ENCODE data around the gene HHAT.
"Not testable (repeated sequence)": the region's sequence is repeated elsewhere in the genome, so short reads cannot be mapped to it uniquely, and the experiment has no call there.

Gene HHAT

GRCh38 chr1:210315529-210315928 lies 13.2 kb upstream of the HHAT start:
- DNase-seq, result no peak

GRCh38 chr1:210321131-210321530 lies 7.6 kb upstream of the HHAT start:
- DNase-seq, result no peak

GRCh38 chr1:210321552-210321951 lies 7.2 kb upstream of the HHAT start:
- DNase-seq, result no peak

DNA sequence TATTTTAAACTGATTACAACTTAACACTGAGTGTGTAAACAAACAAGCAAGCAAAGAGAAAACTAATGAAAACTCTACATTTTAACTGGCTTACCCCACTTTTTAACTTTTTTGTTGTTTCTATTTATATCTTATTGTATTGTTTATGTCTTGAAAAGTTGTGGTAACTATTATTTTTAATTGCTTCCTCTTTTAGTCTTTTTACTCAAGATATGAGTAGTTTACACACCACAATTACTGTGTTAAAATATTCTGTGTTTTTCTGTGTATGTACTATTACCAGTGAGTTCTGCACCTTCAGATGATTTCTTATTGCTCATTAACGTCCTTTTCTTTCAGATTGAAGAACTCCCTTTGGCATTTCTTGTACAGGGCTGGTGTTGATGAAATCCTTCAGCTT lies 4.7 kb upstream of the HHAT start:
- DNase-seq, result no peak

DNA sequence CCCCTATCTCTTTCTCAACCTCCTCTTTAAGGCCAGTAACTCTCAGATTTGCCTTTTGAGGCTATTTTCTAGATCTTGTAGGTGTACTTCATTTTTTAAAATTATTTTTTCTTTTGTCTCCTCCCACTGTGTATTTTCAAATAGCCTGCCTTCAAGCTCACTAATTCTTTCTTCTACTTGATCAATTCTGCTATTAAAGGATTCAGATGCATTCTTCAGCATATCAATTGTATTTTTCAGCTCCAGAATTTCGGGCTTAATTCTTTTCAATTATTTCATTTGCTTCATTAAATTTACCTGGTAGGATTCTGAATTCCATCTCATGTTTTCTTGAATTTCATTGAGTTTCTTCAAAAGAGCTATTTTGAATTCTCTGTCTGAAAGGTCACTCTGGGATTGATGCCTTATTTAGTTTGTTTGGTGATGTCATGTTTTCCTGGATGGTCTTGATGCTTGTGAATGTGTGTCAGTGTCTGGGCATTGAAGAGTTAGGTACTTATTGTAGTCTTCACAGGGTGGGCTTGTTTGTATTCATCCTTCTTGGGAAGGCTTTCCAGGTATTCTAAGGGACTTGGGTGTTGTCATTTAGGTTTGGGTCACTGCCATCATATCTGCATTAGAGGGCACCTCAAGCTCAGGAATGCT lies 3.6 kb upstream of the HHAT start:
- DNase-seq, result no peak

- DNase-seq, result no peak
Measured at GRCh38 chr1:210328032-210328745, 513 bp upstream of the HHAT start.

DNA sequence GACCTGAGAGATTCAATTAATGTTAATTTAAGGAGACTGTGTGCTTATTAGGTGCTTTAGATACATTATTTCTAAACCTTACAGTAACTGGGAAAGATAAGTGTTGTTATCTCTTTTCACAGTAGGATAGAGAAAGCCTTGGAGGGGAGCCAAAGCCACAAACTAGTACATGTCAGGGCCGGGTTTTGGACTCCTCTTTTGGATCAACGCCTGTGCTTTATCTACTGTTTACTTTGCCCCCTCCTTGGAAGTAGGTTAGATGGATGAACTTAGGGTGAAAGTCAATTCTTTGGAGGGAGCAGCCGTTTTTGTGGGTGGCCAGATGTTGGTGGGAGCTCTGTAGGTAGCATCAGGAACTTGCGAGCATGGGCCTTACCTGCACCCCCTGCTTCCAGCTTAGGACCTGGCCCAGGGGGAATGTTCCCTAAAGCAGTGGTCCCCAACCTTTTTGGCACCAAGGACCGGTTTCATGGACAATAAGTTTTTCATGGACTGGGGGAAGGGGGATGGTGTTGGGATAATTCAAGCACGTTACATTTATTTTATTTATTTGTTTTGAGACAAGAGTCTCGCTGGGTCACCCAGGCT lies 1.7 kb downstream of the HHAT start:
- DNase-seq, result no peak

DNA sequence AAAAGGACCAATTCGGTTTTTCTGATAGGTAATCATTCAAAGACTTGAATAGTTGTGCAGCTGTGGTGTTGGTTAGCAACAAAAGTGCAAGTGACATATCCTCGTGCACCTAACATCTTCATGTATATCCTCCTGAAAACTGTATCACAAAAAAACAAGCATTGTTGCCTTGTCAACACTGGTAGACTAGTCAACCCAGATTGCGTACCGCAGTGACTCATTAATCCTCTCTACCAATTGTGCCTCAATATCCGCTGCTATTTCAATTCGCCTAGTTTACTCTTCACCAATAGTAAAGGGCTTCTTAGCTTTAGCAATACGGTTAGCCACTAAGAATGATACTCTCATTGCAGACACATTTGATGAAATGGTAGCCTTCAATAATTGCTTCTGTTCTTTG lies 3.5 kb downstream of the HHAT start:
- peak; percentile 68 for DNase-seq

GRCh38 chr1:210332719-210333398 lies 4.2 kb downstream of the HHAT start:
- DNase-seq, result peak; percentile 68

DNA sequence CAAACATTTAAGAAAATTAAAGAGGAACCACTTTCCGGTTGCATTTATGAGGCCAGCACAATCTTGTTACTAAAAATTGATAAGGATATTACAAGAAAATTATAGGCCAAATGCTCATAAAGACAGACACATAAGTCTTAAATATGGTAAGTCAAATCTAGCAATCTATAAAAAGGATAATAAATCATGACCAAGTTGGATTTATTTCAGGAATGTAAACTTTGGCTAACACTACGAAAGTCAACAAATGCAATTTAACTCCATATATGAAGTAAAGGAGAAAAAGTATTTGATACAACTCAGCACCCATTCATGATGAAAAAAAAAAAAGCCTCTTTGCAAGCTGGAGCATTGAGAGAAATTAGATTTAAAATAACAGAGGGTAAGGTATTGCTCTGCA lies 6.3 kb downstream of the HHAT start:
- no peak for DNase-seq

DNA sequence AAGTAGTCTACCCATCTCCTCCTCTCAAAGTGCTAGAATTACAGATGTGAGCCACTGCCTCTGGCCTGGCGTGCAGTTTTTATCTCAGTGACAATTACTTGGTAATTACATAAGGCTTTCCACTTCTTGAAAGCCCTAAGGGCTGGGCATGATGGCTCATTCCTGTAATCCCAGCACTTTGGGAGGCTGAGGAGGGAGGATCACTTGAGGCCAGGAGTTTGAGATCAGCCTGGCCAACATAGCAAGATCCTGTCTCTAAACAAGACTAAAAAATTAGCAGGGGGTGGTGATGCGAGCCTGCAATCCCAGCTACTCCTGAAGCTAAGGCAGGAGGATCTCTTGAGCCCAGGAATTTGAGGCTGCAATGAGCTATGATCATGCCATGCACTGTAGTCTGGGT lies 7.7 kb downstream of the HHAT start:
- DNase-seq, result no peak

DNA sequence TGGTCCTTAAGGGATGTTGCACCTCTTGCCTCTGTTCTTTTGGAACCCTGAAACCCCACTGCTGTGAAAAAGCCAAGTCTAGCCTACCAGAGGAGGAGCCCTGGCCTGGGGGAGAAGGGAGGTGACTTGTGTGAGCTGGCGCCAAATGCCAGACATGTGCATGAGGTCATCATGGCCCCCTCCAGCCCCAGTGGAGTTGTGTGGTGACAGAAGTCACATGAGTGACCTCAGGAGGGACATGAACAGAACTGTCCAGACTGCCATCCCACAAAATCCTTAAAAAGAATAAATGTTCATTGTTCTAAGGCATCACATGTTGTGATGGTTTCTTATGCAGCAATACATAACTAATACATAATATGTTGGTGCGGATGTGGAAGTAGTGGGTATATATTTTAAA lies 10.8 kb downstream of the HHAT start:
- DNase-seq, result no peak

DNA sequence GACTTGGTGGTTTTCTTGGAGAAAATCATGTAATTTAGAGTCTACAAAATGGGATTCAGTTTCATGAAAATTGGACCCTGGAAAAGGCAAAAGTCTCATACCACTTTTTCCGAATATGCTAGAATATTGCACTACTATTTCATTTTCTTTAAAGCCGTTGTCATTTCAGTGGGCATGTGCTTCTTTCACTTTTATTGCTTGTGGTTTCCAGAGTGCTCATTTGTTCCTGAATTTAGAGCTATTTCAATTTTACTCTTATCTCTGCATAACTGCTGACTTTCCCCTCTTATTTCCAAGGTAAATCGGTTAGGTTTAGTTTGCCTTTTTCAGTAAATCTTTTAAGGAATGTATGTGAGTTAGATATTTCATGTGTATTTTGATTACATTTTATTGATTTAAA lies 11.6 kb downstream of the HHAT start:
- no peak for DNase-seq

- DNase-seq, result peak; percentile 38
Measured at GRCh38 chr1:210340841-210341240, 12.1 kb downstream of the HHAT start.

DNA sequence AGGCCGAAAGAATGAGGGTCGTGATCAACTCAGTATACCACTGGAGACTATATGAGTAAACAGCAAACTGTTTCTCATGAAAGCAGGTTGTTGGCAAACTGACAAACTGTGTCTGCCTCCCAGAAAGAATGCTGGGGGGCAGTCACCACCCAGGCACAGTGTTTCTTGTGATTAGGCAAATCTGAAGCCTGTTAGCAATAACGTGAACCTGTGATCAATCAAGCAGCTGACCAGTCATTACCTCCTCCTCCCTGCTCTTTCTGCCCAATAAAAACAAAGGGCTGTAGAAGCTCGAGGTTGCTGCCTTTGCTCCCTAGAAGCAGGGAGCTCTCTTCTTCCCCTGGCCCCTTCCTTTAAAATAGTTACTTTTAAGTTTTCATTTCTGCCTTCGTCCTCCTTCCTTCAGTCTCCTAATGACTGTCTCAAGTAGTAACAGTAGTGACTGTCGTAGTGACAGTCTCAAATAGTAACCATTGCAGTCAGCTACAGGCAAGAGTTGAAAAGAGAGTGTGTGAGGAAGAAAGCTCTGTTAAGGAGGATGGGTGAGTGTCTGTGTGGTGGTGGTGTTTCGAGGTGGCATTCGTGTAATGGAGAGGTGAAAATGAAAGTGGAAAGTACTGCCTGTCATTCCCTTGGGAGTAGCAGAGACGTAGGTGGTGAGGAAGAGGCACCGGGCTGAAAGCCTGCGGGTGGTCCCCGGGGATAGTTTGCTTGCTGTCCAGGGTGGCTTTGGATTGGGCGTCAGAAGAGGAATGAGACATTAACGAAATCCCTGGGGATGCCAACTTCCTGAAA lies 14.5 kb downstream of the HHAT start:
- no peak for DNase-seq

GRCh38 chr1:210344706-210345105 lies 16.0 kb downstream of the HHAT start:
- DNase-seq, result no peak

- no peak for DNase-seq
Measured at GRCh38 chr1:210347112-210347511, 18.4 kb downstream of the HHAT start.

DNA sequence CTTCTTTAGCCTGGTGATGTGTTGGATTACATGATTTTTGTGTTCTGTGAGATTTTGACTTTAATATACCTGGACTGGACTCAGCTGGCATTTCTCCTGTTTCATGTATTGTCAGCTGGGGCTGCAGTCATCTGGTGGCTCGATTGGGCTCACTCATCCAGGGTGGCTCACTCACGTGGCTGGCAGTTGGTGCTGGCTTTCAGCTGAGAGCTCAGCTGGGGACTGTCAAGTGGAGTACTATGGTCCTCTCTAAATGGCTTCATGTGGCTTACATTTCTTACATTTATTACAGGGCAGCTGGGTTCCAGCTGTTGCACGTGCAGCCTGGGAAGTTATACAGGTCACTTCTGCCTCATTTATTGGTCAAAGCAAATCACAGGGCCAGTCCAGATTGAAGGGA lies 22.8 kb downstream of the HHAT start:
- no peak for DNase-seq

DNA sequence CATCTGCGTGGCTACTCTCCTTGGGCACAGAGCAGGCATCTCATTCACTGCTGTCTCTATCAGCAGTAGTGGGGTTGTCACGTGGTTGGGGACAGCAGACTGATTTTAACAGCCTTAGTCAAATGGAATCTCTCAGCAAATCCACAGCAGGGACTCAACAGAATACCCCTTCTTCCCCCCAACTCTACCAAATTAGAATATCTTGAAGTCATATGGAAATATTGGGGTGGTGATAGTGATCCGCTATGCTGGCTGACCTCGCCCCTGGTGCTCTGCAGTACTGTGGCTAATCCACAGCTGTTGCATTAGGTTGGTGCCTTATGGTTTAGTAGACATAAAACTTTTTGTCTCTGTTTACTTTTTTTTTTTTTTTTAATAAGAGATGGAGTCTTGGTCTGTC lies 23.9 kb downstream of the HHAT start:
- no peak for DNase-seq

DNA sequence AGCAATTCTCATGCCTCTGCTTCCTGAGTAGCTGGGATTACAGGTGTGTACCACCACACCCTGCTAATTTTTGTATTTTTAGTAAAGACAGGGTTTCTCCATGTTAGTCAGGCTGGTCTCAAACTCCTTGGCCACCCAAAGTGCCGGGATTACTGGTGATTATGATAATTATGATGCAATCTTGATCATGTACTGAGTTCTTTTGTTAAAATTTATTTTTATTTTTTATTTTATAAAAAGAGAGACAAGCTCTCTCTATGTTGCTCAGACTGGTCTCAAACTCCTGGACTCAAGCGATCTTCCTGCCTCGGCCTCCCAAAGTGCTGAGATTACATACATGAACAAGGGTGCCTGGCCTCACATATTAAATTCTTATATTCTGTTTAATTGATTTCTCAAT lies 25.6 kb downstream of the HHAT start:
- DNase-seq, result not testable (repeated sequence)

DNA sequence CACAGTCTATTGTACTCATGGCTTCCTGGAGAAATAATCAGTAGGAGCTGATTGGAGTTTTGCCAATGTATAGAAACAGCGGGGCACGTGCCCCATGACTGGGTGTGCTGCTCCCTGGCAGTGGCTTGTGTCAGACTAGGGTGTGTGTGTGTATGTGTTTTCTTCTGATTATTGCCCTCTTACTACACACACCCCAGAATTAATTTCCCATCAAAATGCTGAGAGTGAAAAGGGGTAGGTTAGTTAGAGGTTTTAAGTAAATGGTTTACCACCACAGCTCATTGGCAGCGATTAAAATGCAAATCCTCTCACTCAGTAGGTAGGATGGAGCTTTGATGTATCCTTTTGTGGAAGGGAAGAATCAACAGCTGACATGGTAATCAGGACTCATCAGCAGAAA lies 29.9 kb downstream of the HHAT start:
- no peak for DNase-seq

GRCh38 chr1:210359255-210359654 lies 30.6 kb downstream of the HHAT start:
- no peak for DNase-seq

- DNase-seq, result peak; percentile 34
Measured at GRCh38 chr1:210360852-210361477, 32.3 kb downstream of the HHAT start.

Data from CD4-positive, alpha-beta T cell treated with Interleukin-12 subunit alpha and Interleukin-12 subunit beta, for 1 hour (primary cell).